ENCODE data around the gene PCK2.

PCK2 gene

DNA sequence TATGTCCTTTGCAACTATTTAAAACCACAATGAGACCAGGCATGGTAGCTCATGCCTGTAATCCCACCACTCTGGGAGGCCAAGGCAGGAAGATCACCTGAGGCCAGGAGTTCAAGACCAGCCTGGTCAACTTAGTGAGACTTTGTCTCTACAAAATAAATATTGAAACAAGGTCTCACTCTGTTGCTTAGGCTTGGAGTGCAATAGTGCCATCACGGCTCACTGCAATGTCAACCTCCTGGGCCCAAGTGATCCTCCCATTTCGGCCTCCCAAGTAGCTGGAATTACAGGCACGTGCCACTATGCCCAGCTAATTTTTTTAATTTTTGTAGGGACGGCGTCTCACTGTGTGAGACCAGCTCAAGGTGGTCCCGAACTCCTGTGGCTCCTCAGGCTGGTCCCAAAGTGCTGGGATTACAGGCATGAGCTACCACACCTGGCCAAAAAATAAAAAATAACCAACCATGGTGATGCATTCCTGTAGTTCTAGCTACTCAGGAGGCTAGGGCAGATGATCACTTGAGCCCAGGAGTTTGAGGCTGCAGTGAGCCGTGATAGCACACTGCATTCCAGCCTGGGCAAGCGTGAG is 35.4 kb downstream of the PCK2 start:
- Histone ChIP-seq H3K4me3 (ENCODE audit: low read length) (no peak overlapping the region), H3K4me1 (ENCODE audit: low read length) (no peaks in the 10 kb centered on the region), H3K9me2 (replicated peaks; ENCODE audit: insufficient read depth, low read length) (no peaks in the 10 kb centered on the region), H3K9me3 (replicated peaks; ENCODE audit: insufficient read depth, low read length) (no peaks in the 10 kb centered on the region), H3K27ac (ENCODE audit: low read length) (no peak overlapping the region), H4K20me1 (ENCODE audit: insufficient read depth, low read length) (no peaks in the 10 kb centered on the region), H3K79me2 (ENCODE audit: low read length) (no peaks in the 10 kb centered on the region), H3F3A (ENCODE audit: insufficient read depth, low read length) (no peaks in the 10 kb centered on the region), H2AFZ (ENCODE audit: low read length) (no peak overlapping the region), H3K9ac (ENCODE audit: low read length) (no peak overlapping the region), H3K36me3 (replicated peaks; ENCODE audit: insufficient read depth, low read length) (no peaks in the 10 kb centered on the region), H3K27me3 (replicated peaks; ENCODE audit: insufficient read depth, low read length) (no peaks in the 10 kb centered on the region), H3K4me2 (ENCODE audit: low read depth, low read length) (no peak overlapping the region)
- TF ChIP-seq, protein P1, sequence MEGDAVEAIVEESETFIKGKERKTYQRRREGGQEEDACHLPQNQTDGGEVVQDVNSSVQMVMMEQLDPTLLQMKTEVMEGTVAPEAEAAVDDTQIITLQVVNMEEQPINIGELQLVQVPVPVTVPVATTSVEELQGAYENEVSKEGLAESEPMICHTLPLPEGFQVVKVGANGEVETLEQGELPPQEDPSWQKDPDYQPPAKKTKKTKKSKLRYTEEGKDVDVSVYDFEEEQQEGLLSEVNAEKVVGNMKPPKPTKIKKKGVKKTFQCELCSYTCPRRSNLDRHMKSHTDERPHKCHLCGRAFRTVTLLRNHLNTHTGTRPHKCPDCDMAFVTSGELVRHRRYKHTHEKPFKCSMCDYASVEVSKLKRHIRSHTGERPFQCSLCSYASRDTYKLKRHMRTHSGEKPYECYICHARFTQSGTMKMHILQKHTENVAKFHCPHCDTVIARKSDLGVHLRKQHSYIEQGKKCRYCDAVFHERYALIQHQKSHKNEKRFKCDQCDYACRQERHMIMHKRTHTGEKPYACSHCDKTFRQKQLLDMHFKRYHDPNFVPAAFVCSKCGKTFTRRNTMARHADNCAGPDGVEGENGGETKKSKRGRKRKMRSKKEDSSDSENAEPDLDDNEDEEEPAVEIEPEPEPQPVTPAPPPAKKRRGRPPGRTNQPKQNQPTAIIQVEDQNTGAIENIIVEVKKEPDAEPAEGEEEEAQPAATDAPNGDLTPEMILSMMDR (IDR thresholded peaks at IDR 0.05; ENCODE audit: low read length) = no peak
- no peak for TF ChIP-seq EZH2 (optimal IDR thresholded peaks at IDR 0.05; ENCODE audit: low read depth, low read length)
- no peak for TF ChIP-seq EZH2phosphoT487 (IDR thresholded peaks at IDR 0.05; ENCODE audit: low read length)
- no peak for DNase-seq

DNA sequence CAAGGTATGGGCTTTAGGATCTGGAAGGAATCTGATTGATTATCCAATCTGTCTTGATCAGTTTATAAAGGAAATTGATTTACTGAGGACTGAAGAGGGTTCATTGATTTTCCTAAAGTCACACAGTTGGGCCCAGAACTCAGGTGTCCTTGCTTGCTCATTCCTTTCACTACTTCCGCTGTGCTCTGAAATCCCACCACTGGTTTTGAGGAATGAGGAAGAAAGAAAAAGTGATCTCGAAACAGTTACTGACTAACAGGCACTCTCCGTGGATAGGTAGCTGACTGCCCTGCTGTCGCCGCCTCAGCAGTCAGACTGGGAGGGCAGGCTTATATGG is 36.2 kb downstream of the PCK2 start, which contains the start of gene FITM1:
TSS of gene FITM1 (plus strand) at position 280 of the 337 bp plus-strand sequence. CDS start 905 bp downstream, outside the sequence.
- Histone ChIP-seq H3K9me3 (replicated peaks; ENCODE audit: insufficient read depth, low read length) (no peaks in the 10 kb centered on the region), H3K27me3 (replicated peaks; ENCODE audit: insufficient read depth, low read length) (no peaks in the 10 kb centered on the region), H3K4me2 (ENCODE audit: low read depth, low read length) (no peak within 1 kb of the TSS), H3K4me1 (ENCODE audit: low read length) (no peaks in the 10 kb centered on the region), H3K9me2 (replicated peaks; ENCODE audit: insufficient read depth, low read length) (no peaks in the 10 kb centered on the region), H3K27ac (ENCODE audit: low read length) (no peak within 1 kb of the TSS), H3K4me3 (ENCODE audit: low read length) (no peak within 1 kb of the TSS), H3K36me3 (replicated peaks; ENCODE audit: insufficient read depth, low read length) (no peaks in the 10 kb centered on the region), H2AFZ (ENCODE audit: low read length) (no peak within 1 kb of the TSS), H4K20me1 (ENCODE audit: insufficient read depth, low read length) (no peaks in the 10 kb centered on the region), H3K9ac (ENCODE audit: low read length) (no peak within 1 kb of the TSS), H3K79me2 (ENCODE audit: low read length) (no peaks in the 10 kb centered on the region), H3F3A (ENCODE audit: insufficient read depth, low read length) (no peaks in the 10 kb centered on the region)
- no peak for TF ChIP-seq EZH2 (optimal IDR thresholded peaks at IDR 0.05; ENCODE audit: low read depth, low read length)
- TF ChIP-seq, protein P1 (IDR thresholded peaks at IDR 0.05; ENCODE audit: low read length) = no peak
- no peak for TF ChIP-seq EZH2phosphoT487 (IDR thresholded peaks at IDR 0.05; ENCODE audit: low read length)
- no peak for DNase-seq

DNA sequence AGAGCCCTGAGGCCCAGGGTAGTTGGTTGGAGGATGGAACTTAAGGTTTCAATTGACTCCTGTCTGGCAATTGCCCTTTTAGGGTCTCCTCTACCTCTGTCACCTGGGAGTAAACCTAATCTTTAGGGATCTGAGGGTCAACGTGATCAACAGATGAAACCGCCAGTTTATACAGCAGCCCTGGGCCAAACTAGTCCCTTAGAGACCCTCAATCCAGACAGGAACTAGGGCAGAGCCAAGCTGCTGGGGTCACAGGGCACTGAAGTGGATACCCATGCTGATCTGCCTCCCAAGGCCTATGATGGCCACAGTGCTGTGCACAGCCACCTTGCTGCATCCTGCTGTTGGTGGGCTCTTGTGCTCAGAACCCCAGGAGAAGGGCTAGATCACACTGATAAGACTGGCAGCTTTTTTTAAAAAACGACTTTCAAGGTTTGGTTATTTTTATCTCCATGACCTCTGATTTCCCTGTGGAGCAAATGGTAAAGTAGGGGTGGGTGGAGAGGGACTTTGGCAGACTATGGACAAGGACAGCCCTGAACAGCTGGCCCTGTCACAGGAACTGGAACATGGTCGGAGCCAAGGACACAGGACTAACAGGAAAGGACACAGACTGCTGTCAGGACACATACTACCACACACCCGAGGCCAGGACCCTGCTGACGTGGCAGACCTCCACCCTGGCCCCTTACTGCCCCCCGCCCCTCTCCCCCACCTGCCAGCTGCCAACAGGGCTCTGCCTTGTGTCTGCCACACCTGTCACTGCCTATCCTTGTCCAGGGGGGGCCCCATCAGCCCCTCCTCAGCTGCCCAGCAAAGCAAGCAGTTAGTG is 36.8 kb downstream of the PCK2 start:
- Histone ChIP-seq H3K9me2 (replicated peaks; ENCODE audit: insufficient read depth, low read length) (no peaks in the 10 kb centered on the region), H3F3A (ENCODE audit: insufficient read depth, low read length) (0 out of 2 replicates have a peak, but pooled peaks cover 2% of the 10 kb centered on the region), H3K4me3 (ENCODE audit: low read length) (no peak overlapping the region), H3K9ac (ENCODE audit: low read length) (no peak overlapping the region), H3K79me2 (ENCODE audit: low read length) (no peaks in the 10 kb centered on the region), H3K4me2 (ENCODE audit: low read depth, low read length) (no peak overlapping the region), H2AFZ (ENCODE audit: low read length) (no peak overlapping the region), H3K4me1 (ENCODE audit: low read length) (no peaks in the 10 kb centered on the region), H3K9me3 (replicated peaks; ENCODE audit: insufficient read depth, low read length) (no peaks in the 10 kb centered on the region), H3K27ac (ENCODE audit: low read length) (no peak overlapping the region), H4K20me1 (ENCODE audit: insufficient read depth, low read length) (no peaks in the 10 kb centered on the region), H3K36me3 (replicated peaks; ENCODE audit: insufficient read depth, low read length) (no peaks in the 10 kb centered on the region), H3K27me3 (replicated peaks; ENCODE audit: insufficient read depth, low read length) (no peaks in the 10 kb centered on the region)
- no peak for DNase-seq
- no peak for TF ChIP-seq EZH2 (optimal IDR thresholded peaks at IDR 0.05; ENCODE audit: low read depth, low read length)
- TF ChIP-seq EZH2phosphoT487 (IDR thresholded peaks at IDR 0.05; ENCODE audit: low read length) = no peak
- TF ChIP-seq, protein P1 (IDR thresholded peaks at IDR 0.05; ENCODE audit: low read length) = no peak
